Tibial nerve (tissue), 3 donors: ENCODE measurements around the gene TMEM132A.

ENCODE experiments used
- POLR2A ChIP-seq, 2 donors: fragments of 450-650 bp; IDR thresholded peaks; one replicate each; pipeline ENCODE4 v1.6.1; 2017; ENCODE audit warnings: antibody characterized with exemption in 2 of 2, mild to moderate bottlenecking in 2 of 2, moderate library complexity in 2 of 2
- TF ChIP-seq, protein P1 (sequence below), 5 experiments: fragments of 200-600 bp in 3 of 5; fragments of 450-650 bp in 2 of 5; sonication (generic) in 3 of 5; IDR thresholded peaks; one replicate each; pipeline ENCODE4 v1.5.1; 2016 to 2019; ENCODE audit warnings: antibody characterized with exemption in 5 of 5, mild to moderate bottlenecking in 3 of 5, moderate library complexity in 2 of 5

DNA sequence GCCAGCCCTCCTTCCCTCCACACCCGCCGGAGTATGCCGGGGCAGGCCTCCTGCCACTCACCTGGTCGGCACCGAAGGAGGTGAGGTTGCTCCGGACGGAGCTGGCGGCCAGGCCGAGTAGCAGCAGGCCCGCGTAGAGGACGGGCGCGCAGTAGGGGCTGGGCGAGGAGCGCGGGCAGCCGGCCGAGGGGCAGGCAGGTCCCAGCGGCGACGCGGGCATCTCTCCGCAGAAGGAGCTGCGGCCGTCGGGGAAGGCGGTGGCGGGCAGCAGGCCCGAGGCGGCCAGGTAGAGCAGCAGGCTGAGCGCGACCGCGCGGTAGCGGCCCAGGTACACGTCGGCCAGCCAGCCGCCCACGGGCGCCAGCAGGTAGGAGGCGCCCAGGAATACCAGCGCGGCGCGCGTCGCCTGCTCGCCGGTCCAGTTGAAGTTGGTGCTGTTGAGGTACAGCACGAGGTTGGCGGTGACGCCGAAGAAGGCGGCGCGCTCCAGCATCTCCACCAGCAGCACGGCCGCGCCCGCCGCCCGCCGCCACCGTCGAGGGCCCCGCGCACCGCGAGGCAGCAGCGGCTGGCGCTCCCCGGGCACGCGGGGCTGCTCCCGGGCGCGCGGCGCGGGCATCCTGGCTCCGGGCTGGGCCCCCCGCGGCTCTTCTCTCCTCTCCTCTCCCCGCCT is 26.8 kb downstream of the TMEM132A start:
- TF ChIP-seq, protein P1, sequence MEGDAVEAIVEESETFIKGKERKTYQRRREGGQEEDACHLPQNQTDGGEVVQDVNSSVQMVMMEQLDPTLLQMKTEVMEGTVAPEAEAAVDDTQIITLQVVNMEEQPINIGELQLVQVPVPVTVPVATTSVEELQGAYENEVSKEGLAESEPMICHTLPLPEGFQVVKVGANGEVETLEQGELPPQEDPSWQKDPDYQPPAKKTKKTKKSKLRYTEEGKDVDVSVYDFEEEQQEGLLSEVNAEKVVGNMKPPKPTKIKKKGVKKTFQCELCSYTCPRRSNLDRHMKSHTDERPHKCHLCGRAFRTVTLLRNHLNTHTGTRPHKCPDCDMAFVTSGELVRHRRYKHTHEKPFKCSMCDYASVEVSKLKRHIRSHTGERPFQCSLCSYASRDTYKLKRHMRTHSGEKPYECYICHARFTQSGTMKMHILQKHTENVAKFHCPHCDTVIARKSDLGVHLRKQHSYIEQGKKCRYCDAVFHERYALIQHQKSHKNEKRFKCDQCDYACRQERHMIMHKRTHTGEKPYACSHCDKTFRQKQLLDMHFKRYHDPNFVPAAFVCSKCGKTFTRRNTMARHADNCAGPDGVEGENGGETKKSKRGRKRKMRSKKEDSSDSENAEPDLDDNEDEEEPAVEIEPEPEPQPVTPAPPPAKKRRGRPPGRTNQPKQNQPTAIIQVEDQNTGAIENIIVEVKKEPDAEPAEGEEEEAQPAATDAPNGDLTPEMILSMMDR (IDR thresholded peaks at IDR 0.05): no peak
- TF ChIP-seq POLR2A (IDR thresholded peaks at IDR 0.05): no peak
